ENCODE measurements around the gene SHMT1.

DNA sequence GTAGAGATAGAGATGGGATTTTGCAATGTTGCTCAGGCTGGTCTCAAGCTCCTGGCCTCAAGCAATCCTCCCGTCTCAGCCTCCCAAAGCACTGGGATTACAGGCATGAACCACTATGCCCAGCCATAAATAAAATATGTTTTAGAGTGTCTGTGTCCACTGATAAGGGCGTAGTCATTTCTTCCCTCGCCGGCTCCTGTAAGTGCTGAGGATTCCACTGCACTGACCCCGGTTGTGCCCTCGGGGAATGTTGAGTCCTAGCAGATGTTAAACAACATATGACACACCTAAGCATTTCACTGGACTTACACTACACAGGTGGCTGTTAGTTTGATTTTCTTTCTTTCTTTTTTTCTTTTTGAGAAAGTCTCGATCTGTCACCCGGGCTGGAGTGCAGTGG lies 5.6 kb upstream of the SHMT1 start:
- TF ChIP-seq, protein P1, sequence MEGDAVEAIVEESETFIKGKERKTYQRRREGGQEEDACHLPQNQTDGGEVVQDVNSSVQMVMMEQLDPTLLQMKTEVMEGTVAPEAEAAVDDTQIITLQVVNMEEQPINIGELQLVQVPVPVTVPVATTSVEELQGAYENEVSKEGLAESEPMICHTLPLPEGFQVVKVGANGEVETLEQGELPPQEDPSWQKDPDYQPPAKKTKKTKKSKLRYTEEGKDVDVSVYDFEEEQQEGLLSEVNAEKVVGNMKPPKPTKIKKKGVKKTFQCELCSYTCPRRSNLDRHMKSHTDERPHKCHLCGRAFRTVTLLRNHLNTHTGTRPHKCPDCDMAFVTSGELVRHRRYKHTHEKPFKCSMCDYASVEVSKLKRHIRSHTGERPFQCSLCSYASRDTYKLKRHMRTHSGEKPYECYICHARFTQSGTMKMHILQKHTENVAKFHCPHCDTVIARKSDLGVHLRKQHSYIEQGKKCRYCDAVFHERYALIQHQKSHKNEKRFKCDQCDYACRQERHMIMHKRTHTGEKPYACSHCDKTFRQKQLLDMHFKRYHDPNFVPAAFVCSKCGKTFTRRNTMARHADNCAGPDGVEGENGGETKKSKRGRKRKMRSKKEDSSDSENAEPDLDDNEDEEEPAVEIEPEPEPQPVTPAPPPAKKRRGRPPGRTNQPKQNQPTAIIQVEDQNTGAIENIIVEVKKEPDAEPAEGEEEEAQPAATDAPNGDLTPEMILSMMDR (IDR thresholded peaks at IDR 0.05) = no peak
- no peak for TF ChIP-seq POLR2A (IDR thresholded peaks at IDR 0.05)

Measured in adrenal gland (tissue), 5 donors.